GM18498 (cell line): Measurements from ENCODE around the gene FOXD1.
"Not testable (repeated sequence)": the region's sequence is repeated elsewhere in the genome, so short reads cannot be mapped to it uniquely, and the experiment has no call there.

Experiments
- ATAC-seq: cut with Tn5 transposase; IDR thresholded peaks from one replicate; pipeline ENCODE4 v1.9.1; 2021; ENCODE audit warnings: mild to moderate bottlenecking, moderate library complexity; ENCODE audit not compliant: unreplicated experiment

FOXD1 gene

GRCh38 chr5:73464016-73464745 lies 15.6 kb upstream of the FOXD1 start:
- ATAC-seq = no peak

- ATAC-seq = no peak
Measured at GRCh38 chr5:73460133-73460532, 11.6 kb upstream of the FOXD1 start.

- no peak for ATAC-seq
Measured at GRCh38 chr5:73459366-73459765, 10.8 kb upstream of the FOXD1 start.

GRCh38 chr5:73456462-73456861 lies 7.9 kb upstream of the FOXD1 start:
- not testable (repeated sequence) for ATAC-seq

- no peak for ATAC-seq
Measured at GRCh38 chr5:73454379-73455036, 5.9 kb upstream of the FOXD1 start.

- ATAC-seq = no peak
Measured at GRCh38 chr5:73452215-73452614, 3.6 kb upstream of the FOXD1 start.

GRCh38 chr5:73451224-73452130 lies 2.9 kb upstream of the FOXD1 start:
- peak; percentile 37 for ATAC-seq

- no peak for ATAC-seq
Measured at GRCh38 chr5:73450672-73451223, 2.2 kb upstream of the FOXD1 start.

GRCh38 chr5:73450137-73450536 lies 1.6 kb upstream of the FOXD1 start:
- no peak for ATAC-seq

GRCh38 chr5:73447530-73448462 lies 781 bp downstream of the FOXD1 start:
- peak; percentile 36 for ATAC-seq

- peak; percentile 39 for ATAC-seq
Measured at GRCh38 chr5:73446631-73447529, 1.7 kb downstream of the FOXD1 start.

GRCh38 chr5:73445665-73446630 lies 2.6 kb downstream of the FOXD1 start:
- ATAC-seq = no peak

GRCh38 chr5:73444499-73445438 lies 3.8 kb downstream of the FOXD1 start:
- no peak for ATAC-seq

GRCh38 chr5:73443829-73444498 lies 4.6 kb downstream of the FOXD1 start:
- ATAC-seq = no peak

GRCh38 chr5:73442996-73443627 lies 5.5 kb downstream of the FOXD1 start:
- ATAC-seq = no peak
